GM19438 (cell line): ENCODE measurements around the gene MAMLD1.

Experiments
- ATAC-seq: cut with Tn5 transposase; IDR thresholded peaks from one replicate; pipeline ENCODE4 v1.9.1; 2021; ENCODE audit warnings: low read depth; ENCODE audit not compliant: unreplicated experiment

Gene MAMLD1

DNA sequence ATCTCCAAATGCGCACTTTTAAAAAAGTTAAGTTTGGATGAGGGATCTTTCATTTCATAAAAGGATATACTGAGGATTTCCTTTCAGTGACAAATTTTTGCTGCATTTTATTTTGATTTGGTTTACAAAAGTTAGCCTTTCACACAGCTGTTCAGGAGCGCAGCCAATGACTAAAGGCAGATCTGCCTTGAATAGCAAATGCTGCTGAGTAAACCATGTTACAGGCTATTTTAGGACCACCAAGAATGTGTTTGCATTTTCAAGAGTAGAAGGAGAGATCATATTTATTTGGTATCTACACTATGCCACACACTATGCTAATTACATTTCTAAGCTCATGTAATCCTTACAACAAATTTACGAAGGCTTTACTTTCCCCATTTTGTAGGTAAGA, 92.1 kb downstream of the MAMLD1 start:
- ATAC-seq, result no peak

DNA sequence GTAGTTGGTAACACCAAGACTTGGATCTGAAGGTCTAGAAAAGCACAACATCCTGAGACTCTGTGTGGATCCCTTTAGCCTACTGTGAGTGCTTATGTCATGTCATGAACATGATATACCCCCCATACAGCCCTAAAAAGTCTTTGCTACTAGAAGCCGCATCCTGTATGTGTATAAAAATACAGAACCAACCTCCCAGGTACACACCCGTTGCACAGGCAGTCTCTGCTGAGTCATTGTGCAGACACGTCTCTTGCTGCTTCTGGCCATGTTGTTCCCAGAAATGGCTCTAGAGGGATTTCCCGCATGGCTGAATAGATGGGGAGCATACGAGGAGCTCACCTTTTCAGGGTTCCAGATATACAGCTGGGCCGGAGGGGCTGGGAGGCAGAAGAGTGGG, 93.3 kb downstream of the MAMLD1 start:
- no peak for ATAC-seq

DNA sequence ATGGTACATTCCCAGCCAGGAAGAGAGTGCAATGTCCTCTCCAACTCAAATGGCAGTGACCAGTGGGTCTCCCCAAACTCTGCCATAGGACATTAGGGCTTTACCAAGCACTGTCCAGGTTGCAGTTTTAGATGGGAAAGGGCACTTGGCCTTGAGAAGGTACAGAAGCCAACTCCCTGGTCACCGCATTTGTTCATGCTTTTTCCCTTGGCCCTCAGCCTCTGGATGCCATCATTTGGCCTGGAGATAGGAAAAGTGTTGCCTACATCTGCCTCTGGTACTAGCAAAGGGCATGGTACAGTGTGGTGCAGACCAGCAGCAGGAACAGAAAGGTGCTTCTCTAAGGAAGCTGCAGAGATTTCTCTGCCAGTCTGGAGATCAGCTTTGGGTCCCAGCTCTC, 93.8 kb downstream of the MAMLD1 start:
- no peak for ATAC-seq

DNA sequence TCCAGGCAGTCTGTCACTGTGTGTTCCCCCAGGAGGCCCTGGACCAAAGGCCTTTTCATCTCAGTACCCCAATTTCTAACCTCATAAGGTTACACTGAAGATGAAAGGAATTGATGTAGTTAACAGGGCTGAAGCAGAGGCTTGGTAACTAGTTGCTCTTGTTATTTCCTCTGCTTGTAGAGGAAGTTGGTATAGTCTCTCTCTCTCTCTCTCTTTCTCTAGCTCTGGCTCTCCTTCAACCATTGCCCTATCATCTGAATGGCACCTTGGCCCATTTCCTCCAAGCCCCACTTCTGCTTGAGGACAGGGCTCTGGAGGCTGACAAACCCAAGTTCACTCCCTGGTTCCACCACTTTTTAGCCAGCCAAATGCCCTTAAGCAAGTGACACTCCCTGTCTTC, 96.1 kb downstream of the MAMLD1 start:
- ATAC-seq, result no peak

DNA sequence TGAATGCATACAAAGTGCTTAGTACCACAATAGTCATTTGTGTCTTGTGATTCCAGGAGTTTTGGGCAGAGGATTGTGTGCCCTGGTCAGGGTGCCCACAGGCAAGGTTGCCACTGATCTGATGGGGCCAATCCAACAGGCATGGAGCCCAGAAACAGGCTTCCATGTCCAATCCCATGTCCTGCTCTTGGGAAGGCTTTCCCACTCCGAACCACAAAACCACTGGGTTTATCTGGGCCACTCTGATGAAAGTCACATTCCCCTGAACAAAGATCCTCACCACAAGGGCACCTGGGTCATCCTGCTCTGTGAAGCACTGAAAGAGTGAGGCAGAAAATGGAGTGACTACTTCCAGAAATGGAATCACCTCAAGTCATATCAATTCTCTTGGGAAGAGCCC, 96.9 kb downstream of the MAMLD1 start:
- ATAC-seq, result no peak

DNA sequence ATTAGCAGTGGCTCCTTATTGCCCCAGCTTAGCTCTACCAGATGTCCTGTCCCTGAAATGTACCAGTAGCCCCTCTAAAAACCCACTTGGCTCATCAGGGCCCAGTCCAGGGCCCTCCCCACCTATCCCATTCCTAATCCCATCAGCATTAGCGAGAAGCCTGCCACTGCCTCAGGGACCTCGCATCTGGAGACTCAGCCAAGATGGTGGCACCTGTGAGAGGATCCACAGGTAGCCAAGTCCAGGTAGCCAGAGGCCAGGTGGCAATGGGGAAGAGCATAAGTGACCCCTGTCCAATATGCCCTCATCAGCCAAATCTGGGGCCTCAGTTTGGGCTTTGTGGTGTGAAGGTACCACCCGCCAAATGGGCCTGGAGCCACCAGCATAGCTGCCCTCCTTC, 97.7 kb downstream of the MAMLD1 start:
- no peak for ATAC-seq

DNA sequence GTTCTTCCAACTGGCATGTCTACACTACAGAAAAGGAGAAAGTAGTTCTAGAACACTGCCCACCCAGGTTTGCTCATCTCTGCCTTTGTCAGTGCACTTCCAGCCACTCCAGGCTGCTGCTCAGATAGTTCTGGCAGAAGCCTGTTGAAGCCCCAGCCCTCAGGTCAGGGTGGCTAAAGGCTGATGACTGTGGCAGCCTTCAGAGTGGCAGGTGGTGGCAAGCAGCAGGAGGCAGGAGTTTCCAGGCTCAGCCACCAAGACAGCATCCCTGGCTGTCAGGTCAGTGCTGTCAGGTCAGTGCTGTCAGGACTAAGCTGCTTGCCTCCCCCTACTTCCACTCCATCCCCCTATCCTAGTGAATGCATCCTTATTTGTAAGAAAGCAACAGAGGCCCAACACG, 100.4 kb downstream of the MAMLD1 start:
- ATAC-seq, result no peak

DNA sequence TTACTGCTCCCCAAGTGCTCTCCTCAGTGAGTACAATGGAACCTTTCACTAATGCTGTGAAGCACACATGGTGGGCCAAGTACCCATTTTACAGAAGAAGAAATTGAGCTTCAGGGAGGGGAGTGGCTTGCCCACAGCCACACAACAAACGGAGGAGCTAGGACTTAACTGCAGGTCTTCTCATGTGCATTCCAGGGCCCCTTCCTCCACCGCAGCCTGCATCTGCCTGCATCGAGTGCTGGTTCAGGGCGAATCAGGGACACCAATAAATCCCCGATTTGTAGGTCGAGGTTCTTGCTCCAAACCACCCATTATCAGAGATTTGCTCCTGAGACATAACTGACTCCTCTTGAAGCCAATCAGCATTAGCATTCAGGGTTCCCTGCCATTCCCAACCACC, 100.9 kb downstream of the MAMLD1 start:
- no peak for ATAC-seq

DNA sequence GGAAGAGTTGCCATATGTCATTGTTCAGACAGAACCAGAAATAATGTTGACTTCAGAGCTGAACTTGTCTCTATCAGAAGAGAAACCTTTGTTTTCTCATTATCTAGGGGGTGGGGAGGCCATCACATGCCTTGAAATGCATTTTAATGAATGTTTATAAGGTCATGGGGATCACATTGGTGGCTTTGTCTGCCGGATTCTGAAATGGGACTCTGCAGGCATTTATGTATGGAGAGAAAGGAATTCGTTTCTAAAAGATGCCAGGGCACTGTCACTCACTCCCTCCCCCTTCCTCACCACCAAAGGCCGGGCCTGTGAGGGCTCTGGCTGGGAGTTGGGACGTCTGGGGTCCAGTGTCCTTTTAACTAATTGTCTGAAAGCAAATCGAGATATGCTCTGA, 102.2 kb downstream of the MAMLD1 start:
- no peak for ATAC-seq

DNA sequence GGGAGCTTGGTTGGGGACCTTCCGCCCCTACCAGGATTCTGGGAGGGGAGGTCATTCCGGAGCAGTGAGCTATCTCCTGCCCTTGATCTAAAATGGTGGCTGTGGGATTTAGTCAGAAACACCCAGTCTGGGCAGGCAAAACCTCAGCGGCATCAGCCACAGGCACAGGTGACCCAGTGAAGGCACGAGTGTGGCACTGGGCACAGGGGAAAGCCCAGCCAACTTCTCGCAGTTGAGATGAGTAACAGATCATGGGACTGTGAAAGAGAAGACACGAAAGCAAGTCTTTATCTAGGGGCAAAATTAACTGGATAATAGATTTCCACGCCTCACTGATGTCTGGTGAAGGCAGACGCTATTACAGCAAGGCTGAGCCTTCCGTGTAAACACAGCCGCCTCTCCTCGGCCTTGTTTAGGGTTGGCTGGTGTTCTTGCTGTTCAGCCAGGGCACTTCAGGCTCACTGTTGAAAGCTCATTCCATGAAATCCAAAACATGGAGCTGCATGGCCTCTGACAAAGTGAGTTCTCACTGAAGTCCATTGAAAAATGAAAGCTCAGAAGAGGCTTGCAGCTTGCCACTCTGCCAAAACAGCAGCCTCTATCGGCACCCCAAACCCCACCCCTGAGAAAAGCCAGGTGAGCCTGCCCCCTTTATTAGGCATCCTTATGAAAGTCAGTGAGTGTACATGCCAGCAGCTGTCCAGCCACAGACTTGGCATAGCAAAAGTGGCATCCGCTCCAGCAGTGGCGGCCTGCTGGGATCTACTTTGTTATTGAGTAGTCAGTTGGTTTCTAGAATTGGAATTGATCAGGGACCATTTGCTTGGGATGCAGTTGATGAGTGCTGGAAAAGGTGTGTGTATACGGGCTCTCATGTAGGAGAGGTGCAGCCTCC, 103.0 kb downstream of the MAMLD1 start:
- no peak for ATAC-seq

DNA sequence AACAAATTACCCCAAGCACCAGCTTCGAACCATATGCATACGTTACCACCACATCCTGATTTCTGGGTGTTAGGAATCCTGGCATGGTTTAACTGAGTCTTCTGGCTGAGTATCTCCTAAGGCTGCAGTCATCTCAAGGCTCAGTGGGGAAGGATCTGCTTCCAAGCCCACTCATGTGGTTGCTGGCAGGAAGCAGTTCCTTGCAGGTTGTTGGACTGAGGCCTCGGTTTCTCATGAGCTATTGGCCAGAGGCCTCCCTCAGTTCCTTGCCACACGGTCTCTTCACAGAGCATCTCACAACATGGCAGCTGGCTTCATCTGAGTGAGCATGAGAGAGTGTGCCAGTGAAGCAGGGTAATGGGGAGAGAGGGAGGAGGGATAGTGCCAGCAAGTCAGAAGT, 109.2 kb downstream of the MAMLD1 start:
- no peak for ATAC-seq

DNA sequence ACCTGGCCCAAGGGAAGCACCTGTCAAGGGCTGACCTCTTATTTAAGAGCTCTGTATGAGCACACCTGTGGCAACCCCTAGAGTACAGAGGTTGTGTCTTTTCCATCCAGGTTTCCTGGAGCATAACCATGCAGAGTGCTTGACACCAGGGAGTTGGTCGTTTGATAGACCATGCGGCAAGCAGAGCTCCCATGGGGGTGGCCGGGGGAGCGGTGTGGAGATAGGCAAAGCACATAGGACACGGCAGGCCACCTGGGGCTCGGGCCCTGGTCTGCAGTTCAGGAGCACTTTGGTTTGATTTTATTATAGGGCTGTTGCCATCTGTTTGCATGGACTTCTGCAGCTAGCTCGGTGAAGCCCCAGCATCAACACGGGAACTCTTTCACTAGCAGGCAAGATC, 110.3 kb downstream of the MAMLD1 start:
- no peak for ATAC-seq

DNA sequence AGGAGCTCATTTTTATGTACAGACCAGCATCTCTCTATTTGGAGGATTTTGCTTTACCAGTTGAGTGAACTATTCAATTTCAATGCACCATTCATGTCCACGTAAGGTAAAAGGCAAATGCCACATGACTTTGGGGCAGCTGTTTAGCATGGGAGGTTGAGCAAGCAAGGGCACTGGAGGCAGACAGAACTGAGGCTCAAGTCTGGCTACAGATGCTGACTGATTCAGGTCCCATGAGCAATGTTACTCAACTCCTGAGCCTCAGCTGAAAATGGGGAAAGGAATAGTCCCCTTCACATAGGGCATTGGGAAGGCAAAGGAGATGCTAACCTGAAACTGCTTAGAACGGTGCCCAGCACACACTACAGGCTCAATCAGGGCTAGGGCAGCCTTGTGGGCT, 112.3 kb downstream of the MAMLD1 start:
- no peak for ATAC-seq

DNA sequence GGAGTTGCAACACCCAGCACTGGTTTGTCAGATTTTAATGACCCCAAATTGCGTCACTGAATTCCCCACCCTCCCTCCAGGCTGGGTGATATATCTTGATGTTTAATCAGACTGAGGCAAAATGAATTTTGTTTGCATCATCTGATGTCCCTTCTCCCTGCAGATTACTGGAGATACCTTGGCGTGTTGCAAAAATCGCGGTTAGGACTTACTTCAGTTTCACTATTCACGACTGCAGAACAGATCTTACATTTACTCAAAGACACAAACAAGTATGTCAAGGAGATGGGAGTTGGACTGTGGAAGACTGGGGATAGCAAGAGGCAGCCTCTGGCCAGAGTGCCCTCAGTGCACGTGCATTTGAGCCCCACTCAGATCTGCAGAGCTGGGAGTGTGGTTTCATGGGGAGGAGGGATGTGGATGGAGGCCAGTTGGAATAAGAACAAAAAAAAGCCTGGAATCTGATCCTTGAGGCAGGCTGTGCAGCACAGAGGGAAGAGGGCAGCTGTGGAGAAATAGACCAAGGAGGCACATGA, 113.1 kb downstream of the MAMLD1 start:
- ATAC-seq, result no peak

DNA sequence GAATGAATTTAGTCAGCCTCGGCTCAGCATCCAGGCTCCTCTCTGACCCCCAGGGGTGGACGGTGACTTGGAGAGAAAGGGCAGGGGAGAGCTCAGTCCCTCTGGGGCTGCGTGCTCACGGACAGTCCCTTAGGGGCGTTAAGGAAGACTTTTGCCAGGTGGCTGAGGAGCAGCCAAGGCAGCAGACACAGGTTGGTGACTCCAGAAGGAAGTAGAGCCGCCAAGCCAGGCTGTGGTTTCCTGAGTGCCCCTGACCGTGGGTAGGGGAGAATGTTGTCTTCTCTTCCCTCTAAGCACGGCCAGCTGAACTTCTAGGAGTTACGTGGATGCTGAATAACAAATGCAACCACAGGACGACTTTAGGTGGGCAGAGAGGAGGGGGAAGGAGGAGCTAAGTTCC, 114.3 kb downstream of the MAMLD1 start:
- ATAC-seq, result no peak

DNA sequence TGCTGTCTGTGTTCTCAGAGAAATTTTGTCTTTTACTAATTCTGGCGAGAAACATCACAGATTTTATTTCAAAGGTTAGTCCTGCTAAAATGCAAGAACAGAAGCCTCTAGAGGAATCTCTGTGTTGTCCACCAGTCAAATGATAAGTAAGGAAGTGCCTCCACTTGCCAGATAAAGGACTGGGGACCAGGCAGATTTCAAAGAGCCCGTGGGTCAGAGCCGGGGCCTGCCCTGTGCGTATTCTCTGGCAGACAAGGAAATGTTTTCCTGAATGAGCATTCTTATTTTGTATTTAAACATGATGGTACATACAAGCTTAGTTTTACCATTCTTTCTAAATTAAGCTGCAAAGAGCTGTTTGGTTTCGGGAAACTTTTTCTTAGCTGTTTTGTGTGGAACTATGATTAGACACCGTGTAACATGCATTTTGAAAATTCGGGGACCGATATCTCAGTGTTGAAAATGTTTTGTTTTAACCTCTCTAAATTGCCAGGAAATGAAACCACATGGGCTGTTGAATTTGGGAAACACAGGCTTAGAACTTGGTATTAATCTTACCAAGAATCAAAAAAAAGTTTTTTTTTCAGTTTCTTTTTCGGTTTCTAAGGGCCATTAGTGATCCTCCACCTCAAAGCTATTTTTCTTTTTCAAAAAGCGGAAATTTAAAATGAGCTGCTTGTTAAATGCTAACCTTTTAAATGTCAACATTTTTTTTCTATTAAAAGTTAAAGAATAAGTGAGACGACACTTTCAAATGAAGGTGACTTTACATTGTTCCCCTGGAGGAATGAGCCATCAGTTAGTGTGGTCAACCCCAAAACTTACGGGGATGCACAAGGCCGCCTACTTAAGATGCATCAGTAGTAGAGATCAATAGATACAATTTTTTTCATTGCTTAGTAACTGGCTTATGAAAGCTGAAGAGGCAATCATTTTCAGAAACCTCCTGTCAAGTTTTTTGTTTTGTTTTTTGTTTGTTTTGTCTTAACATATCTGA, 115.7 kb downstream of the MAMLD1 start:
- peak; percentile 70 for ATAC-seq

DNA sequence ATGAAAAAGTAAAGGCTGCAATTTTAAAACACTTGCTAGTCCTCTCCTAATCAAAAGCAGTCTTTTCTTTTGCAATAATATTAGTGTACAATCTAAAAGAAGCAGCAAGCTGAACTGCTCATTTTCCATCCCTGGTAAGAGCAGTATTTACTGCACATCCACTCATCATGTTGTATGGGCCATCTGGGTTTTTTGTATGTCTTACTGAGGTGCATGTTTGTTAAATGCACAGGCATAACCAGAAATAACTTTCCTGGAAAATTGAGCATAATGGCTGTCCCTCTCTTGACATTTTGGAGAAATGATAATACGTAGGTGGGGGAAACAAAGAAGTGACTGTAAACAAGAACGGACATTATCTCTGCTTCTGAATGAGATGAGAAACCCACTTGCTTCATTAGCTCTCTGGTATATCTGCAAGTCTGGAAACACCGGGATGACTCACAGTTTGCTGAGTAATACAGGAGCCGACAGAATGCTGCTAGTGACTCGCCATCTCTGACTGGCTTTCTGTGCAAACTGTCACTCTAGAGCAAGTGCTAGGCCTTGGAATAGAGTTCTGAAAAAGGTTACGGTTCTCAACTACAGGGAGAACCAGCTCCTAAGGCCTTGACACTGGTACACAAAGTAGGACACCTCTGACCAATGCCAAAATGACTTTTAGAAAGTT, 119.6 kb downstream of the MAMLD1 start:
- ATAC-seq, result no peak

DNA sequence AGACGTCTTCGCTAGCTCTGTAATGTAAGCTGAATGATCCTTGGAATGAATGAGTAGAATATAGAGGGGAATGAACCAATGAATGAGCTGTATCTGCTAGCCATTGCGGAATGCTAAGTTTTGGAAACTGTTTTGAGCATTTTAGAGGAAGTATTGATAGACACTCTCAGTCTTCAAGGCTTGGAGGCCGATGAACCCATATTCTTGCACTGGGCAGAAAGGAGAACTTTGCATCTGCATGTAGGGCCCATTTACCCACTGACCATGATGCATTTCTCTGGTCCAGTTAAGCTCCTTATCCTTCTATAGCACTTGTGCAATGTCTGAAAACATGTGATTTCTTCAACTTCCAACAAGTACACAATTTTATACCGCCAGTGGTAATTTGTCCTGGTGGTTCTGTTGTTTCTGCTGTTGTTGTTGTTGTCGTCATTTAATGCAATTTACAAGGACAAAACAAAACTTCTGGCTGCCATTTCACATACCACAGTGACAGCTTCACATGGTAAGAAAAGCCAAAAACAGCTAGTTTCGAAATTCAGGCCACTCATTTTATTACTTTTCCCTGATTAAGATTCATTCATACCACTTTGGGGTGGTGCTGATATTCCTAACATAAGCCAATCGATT, 120.4 kb downstream of the MAMLD1 start:
- no peak for ATAC-seq

DNA sequence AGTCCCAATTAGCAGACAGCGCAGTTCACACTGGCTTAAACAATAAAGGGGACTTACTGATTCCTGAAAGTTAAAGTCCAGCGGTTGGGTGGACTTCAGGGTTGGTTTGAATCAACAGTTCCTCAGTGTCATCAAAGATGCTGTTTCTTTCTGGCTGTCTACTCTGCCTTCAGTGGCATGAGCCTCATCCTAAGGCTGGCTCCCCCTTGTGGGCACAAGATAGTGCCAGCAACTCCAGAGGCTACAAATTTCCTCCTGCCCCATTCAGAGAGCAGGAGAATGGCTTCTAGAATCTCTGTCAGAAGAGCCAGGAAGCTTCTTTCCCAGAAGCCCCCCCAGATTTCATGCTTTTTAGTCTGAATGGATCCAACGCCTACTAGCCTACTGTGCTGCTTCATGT, 122.9 kb downstream of the MAMLD1 start:
- ATAC-seq, result no peak

DNA sequence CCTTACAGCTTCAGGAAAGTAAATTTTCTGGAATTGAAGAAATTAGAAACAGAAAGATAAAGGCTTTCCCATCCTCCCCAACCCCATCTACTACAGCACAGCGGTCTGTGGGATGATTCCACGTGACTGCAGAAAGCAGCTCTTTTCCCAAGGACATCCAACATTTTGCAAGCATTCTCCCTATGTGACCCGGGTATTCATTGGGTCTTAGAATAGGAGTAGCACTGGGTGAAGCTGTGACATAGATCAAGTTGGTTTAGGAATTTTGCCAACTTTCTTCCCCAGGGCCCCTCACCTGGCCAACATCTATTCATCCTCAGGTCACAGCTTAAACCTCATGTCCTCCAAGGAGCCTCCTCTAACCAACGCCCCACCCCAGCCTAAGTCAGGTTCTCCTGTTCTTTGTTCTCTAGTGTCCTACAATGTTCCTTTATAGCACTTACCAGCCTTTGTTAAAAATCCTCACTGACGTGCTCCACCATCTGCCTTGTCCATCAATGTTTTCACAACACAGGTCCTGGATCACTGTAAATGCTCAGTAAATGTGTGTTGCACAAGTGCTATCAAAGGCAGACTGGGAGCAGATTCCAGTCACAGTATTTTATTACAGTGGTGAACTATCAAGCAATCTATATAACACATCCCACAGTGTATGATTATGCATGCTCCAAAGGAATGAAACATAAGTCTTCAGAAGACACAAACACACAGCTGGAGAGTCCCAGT, 124.4 kb downstream of the MAMLD1 start:
- no peak for ATAC-seq
